HG03025 (cell line): ENCODE measurements around the gene GTPBP6.
"Not testable (repeated sequence)": the region's sequence is repeated elsewhere in the genome, so short reads cannot be mapped to it uniquely, and the experiment has no call there.

ENCODE experiments used
- ATAC-seq: cut with Tn5 transposase; IDR thresholded peaks from one replicate; pipeline ENCODE4 v1.9.1; 2021; ENCODE audit warnings: mild to moderate bottlenecking, moderate library complexity; ENCODE audit not compliant: unreplicated experiment, low FRiP score

The GTPBP6 gene

DNA sequence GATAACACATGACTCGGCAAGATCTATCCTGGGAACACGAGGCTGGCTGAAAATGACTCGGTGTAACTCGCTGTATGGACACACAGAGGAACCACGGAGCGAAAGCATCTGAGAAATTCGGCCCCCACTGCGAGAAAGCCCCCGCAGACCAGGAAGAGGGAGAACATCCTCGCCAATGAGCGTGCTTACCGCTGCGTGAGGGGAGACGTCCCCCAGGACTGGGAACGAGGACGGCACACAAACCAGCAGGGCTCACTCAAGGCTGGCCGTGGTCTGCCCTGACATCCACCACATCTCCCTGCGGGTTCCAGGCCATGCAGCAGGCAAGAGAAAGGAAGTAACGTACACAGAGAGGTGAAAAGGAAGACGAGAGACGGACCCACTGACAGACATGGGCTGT, 17.6 kb upstream of the GTPBP6 start:
- ATAC-seq, result no peak

DNA sequence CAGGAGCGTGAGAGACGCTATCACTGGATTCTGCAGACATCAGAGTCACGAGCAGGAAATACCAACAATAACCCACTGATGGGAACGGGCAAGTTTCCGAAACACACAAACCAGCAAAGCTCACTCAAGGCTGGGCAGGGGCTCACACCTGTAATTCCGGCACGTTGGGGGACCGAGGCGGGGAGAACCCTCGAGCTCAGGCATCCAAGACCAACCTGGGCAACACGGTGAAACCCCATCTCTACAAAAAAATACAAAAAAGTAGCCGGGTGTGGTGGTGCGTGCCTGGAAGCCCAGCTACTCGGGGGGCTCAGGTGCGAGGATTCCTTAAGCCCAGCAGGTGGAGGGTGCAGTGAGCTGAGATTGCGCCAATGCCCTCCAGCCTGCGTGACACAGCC, 17.2 kb upstream of the GTPBP6 start:
- ATAC-seq, result no peak

DNA sequence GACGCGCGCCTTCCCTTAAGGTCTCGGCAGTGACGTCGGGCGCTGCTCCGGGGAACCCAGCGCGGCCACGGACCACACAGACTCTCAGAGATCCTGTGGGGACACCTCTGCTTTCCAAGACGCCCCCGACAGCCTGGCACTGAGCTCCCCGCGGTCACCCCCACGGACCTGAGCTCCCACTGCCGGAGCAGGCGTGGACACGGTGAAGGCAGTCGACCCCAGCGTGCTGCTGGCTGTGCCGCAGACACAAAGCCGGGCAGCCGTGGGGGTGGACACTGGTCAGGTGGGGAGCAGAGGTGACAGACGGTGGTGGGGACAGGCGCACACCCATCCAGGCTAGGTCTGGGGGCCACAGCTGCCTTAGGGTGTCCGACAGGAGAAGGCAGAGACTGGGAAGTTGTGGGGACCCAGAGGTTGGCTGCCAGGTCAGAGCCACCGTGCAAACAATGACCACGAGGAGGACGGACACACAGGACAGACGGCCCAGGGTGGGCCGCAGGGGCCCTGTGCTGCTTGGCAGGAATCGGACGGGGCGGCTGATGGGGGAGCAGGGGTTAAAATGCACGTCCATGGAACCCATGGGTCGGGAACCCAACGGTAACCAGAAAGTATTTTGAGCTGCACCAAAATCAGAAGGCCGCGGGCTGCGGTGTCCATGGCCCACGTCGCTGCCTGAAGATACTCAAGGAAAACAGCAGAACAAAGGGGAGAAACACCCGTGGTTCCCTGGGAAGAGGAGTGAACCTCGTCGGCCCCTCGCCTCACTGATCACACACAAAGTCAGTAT, 16.6 kb upstream of the GTPBP6 start:
- ATAC-seq, result no peak

DNA sequence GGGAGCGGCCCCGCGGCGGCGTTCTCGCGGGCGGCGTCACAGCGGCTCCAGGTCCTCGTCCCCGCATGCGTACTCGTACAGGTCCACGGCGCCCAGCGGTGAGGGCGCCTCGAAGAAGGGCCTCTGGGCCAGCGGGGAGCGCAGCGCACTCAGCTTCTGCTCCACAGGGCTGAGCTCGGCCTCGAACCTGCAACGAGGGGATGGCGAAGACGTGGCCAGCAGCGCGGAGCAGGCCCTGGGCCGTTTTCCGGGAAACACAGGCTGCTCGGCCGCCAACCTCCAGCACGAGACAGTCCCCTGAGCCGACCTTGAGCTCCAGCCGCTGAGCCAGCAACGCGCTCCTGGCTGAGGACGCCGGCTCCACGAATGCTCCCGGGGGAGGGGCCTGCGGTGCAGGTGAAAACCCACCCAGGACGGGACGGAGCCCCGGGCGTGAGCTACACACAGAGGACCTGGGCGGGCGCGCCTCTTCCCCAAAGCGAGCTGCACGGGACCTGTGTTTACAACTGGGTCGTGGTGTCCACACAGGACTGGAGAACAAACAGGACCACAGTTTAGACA, 15.8 kb upstream of the GTPBP6 start:
- ATAC-seq, result no peak

DNA sequence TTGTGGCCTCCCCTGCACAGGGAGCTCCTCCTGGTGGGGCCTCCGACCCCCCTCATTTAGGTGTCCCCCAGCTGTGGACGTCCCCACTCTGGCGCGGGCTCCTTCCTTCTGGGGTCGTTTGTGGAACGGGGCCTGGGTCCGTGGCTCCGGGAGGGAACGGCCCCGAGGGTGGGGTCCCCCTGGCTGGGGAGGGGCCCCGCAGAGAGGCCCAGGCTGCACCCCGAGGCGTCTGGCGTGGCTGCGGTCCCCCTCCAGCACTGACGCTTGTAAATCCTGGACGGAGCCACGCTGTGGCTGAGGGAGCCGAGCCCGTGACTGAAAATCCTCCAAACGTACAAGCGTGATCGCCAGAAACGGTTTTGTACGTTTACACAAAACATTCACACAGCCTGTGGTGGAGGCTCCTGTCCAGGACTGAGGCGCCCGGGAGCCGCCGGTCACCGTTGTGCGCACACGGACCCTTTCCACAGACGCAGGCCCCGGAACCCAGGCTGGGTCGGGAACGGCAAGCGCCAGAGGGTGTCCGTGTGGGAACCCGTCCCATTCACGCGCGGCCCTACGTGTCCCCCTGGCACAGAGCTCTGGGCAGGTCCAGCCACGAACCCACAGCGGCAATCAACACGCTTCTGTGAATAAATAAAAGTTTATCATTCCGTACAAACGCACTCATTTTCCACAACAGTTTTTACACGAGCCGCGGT, 15.2 kb upstream of the GTPBP6 start:
- ATAC-seq, result no peak

DNA sequence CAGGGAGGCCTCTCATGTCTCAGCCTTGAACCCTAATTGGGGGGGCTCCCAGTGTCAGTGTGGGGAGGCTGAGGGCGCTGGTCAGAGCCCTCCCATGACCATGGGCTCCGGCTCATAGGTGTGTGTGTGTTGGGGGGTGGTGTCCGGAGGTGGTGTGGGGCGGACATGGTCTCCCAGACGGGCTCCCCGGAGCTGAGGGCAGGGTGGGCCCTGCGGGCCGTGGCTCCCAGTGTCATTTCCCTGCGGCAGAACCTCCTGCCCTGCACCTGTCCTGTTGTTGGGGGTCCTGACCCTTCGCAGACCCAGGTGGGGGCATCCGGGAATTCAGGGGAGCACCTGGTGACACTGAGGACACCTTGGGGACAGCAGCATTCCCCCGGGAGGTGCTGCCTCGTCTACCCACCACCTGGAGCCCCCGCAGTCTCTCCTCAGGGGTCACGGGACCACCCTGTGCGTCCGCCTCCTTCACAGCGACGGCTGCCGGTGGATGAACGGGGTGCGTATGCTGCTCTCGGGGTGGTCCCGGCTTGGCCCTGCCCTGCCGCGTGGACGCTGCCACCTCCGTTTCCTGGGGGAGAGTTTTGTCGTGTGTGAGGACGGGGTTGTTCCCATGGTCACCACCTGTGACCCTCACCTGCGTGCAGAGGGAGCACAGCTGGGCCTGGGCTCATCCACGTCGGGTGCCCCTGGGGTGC, 14.5 kb upstream of the GTPBP6 start:
- ATAC-seq, result no peak

DNA sequence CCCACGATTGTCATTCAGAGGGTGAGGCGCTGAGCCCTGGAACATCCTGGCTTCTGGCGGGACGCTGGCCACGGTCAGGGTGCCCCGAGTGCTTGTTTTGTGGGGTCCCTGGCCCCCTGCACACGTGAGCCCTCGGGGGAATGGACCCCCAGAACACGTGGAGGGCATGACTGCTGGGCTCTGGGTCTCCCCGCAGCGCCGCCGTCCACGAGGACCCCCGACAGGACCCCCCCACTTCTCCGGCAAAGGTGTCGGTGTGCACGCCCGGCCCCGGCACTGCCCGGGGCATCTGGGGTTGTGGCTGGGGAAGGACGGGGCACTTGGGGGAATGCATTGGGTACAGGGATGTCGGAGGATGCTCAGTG, 13.9 kb upstream of the GTPBP6 start:
- no peak for ATAC-seq

DNA sequence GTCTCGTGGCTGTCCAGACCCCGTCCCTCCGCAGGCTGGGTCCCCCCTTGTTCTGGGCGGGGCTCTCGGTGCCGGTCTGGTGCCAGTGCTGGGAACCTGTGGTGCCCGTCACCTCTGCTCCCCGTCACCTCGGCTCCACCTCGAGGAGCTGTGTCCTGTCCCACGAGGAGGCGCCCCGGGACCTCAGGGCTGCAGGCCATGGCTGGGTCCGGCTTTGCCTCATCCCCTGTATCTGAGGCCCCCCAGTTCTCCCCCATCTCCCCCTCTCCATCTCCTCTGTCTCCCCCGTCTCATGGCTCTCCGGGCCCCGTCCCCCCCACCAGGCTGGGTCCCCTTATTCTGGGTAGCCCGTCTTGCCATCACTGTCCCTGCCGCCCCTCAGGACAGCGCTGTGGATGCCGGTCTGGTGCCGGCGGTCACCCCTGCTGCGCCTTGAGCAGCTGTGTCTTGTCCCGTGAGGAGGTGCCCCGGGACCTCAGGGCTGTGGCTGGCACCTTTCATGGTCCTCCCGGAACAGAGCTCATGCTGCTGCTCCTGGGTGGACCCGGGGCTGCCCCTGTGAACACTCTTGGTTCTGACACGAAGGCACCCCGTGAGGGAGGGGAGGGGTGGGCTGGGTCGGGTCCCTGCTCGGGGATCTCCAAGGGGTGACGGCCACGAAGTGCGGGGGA, 13.4 kb upstream of the GTPBP6 start:
- no peak for ATAC-seq

DNA sequence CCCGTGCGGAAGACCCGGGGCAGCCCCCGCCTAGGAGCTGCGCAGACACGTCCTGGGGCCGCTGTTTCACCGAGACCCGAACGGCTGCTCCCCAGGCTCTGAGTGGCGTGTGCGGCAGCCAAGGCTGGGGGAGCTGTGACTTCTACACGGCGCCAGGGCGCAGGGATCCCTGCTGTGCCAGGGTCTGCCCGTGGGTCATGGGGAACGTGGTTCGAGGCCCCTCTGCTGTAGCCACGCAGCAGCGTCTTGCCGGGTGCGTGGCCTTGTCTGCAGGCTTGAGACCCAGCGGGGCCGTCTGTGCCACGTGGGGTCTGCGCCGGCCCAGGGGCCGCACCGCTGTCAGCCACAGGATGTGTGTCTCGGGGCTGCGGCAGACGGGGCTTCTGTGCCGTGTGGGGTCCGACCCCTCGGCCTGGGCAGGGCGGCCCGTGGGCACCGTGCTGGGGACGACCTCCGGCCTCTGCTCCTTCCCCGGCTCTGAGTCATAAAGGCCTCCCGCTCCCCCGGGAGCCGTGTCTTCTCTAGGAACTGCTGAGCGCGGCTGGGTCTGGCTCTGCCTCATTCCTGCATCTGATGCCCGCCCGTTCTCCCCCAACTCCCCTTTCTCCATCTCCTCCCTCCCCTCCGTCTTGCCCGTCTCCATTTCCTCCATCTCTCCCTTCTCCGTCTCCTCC, 12.7 kb upstream of the GTPBP6 start:
- ATAC-seq, result no peak

DNA sequence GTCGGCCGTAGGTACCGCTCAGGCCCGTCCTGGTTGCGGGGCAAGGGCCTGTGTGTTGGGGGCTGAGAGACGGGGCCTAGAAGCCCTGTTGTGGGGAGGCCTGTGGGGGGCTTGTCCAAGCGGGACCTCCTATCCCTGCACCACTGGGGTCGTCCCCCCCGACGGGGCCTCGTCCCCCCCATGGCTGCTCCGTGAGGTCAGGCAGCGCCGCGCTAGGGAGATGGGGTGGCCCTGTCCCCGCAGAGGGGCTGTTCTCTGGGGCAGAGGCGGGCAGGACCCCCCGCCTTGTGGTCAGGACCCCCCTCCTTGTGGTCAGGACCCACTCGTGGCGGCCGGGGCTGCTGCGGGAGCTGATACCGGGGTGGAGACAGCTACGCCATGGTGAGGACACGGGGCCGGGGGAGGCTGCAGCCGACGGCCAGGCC, 12.1 kb upstream of the GTPBP6 start:
- ATAC-seq, result no peak

DNA sequence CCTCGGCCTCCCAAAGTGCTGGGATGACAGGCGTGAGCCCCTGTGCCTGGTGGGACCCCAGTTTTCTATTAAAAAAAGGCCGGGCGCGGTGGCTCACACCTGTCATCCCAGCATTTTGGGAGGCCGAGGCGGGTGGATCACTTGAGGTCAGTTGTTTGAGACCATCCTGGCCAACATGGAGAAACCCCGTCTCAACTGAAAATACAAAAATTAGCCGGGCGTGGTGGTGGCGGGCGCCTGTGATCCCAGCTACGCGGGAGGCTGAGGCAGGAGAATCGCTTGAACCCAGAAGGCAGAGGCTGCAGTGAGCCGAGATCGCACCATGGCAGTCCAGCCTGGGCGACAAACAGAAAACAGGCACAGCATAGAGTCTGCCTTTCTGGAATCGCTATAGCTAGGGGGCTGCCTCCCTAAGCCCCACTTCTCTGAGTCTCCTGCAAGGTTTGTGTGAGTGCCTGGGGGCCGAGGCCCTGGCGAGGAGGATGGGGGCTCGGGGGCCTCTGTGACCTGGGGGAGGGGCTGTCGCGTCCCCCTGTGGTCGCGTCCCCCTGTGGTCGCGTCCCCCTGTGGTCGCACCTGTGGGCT, 11.6 kb upstream of the GTPBP6 start:
- ATAC-seq, result not testable (repeated sequence)

DNA sequence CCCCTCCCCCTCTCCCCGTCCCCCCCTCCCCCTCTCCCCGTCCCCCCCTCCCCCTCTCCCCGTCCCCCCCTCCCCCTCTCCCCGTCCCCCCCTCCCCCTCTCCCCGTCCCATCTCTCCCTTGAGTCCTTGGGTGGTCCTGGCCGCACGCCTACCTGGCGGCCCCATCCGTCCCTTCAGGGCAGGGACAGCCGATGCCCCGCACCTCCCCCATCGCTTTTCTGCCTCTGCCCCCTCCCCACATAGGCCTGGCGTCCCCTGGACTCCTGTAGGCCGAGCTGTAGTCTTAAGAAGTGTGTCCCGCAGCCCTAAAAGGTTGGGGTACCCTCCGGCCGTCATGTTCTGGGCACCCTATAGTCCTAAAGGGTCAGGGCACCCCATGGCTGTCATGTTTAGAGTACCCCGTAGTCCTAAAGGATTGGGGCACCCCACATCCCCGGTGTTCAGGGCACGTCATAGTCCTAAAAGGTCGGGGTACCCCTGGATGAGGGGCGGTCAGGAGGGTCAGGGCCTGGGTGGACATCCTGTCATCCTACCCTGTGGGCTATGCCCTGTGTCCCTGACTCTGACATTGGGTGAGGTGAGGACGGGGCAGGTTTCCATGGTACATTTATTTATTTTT, 10.8 kb upstream of the GTPBP6 start:
- no peak for ATAC-seq

DNA sequence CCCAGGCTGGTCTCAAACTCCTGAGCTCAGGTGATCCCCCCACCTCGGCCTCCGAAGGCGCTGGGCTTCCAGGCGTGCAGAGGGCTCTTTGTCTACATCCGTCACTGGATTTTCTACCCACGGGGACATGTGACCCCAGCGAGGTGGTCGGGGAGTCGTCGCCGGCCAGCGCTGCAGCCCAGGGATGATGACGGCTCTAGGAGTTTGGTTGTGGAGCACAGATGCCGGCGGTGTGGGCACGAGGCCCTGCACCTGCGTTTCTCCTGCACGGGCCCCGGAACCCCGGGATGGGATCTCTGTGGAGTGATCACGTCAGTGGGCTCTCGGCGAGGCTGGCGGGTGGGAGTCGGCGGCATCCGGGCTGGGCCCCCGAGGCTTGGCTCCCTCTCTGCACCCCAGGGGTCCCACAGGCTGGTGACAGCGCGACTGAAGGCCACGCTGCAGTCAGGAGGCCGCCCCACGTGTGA, 9.1 kb upstream of the GTPBP6 start:
- no peak for ATAC-seq

DNA sequence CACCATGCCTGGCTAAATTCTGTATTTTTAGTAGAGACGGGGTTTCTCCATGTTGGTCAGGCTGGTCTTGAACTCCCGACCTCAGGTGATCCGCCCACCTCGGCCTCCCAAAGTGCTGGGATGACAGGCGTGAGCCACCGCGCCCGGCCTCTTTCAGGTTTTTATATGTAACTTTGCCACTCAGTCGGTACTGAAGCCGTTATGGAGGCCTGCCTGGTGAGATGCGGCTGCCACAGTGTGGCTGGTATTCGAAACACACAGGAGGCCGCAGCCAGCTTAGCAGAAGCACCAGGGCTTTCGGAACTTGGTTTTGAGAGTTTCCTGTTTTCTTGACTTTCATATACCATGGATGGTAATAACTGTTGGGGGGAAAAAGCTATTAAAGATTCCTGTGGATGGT, 6.1 kb upstream of the GTPBP6 start:
- not testable (repeated sequence) for ATAC-seq

DNA sequence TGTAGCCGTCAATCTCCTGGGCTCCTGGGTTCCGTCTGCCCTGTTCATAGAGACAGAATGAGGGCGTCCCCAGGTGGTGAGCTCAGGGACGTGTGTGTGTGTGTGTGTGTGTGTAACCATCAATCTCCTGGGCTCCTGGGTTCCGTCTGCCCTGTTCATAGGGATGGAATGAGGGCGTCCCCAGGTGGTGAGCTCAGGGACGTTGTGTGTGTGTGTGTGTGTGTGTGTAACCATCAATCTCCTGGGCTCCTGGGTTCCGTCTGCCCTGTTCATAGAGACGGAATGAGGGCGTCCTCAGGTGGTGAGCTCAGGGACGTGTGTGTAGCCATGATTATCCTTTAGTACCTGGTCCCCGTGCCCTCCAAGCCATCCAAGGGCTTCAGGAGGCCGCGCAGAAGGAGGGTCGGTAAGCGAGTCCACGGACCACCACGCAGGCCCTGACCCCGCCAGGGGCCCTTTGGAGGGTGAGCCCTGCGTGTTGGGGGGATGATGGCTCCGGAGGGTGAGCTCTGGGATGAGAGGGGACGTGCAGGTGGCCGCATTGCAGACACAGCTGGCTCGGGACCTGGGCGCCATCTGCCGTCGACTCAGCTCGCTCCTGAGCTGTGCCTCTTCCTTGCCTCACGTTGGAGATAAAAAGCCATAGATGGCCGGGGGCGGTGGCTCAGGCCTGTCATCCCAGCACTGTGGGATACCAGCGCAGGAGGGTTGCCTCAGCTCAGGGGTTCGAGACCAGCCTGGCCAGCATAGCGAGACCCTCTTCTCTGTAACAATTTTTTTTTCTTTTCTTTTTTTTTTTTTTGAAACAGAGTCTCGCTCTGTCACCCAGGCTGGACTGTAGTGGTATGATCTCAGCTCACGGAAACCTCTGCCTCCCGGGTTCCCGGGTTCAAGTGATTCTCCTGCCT, 5.4 kb upstream of the GTPBP6 start:
- ATAC-seq, result no peak

DNA sequence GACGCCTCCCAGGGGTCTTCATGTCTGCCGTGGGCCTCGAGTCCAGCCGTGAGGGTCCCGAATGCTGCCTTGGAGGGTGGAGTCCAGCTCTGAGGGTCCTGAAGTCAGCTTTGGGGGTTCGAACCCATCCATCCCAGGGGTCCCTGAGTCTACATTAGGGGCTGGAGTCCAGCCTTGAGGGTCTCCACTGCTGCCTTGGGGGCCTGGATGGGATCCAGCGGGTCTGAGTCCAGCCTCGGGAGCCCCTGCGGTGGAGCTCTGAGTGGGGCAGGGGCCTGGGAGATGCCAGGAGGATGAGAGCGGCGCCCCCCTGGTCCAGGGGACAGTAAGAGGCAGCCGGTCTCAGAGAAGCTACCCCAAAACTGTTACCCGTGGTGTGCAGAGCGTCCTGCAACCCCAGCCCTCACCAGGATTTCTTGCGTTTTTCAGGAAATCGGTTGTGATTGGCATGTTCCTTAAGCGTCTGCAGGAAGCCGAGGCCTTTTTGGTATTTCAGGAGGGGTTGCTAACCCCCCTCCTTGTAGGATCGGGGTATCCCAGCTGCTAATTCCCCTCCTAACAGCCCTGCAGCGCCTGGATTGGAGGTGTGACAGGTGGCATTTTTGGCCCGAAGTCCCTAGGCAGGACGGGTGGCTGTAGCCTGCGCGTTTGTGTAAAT, 1.7 kb upstream of the GTPBP6 start:
- ATAC-seq, result no peak

DNA sequence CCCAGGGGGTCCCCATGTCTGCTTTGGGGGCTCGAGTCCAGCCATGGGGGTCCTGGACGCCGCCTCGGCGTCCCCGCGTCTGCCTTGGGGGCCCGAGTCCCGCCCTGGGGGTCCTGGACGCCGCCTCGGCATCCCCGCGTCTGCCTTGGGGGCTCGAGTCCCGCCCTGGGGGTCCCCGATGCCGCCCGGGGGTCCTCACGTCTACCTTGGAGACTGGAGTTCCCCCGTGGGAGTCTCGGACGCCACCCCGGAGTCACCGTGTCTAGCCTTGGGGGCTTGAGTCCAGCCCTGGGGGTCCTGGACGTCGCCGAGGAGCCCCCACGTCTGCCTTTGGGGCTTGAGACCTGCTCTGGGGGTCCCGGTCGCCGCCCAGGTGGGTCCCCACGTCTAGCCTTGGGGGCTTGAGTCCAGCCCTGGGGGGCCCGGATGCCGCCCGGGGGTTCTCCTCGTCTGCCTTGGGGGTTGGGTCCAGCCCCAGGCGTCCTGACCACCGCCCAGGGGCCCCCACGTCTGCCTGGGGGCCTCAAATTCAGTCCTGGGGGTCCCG, 1.1 kb upstream of the GTPBP6 start:
- no peak for ATAC-seq
